Measurements from ENCODE around the gene EPB41. TPM values are rescaled to one million over a fixed set of nuclear protein-coding genes. Genes with fewer than 3 reads are reported as not detected.

The EPB41 gene
- total RNA-seq, 1 experiment from 2014 or later: 41.7 TPM

DNA sequence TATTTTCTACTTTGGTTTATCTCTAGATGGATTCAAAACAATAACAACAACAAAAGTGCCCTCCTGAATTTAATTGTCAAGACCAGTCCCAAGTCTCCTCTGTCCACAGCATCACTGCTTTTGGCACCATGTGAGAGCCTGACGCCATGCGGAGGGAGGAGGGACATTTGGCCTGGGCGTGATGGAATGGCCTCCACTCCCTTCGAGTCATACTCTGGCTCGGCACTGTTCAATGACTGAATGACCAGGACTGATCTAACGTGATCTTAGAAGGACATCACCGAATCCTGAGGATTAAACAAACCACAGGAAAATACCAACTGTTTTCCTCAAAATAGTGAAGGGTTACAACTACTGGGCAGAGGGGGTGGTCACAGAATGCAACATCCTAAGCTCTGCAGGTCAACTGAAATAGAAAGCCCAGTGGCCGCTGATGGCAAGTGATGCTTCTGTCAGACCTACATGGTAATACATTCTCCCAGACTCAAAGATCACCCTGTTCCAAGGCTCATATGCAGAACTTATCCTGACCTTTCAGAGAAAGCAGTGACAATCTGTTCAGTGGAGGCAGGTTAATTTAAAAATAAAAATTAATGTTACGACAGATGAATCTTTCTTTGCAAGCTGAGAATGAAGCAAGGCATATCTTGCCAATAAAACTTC lies 248.2 kb downstream of the EPB41 start (continued):
- no peak for TF ChIP-seq RAD21 (IDR thresholded peaks at IDR 0.05; ENCODE audit: low read depth)
- no peak for TF ChIP-seq TCF7L2 (IDR thresholded peaks at IDR 0.05; ENCODE audit: borderline replicate concordance, extremely low read depth, insufficient read depth, insufficient read length)
- no peak for TF ChIP-seq ZNF274 (IDR thresholded peaks at IDR 0.05; ENCODE audit: low read depth, low read length)
- TF ChIP-seq CBX3 (IDR thresholded peaks at IDR 0.05; ENCODE audit: low read depth): no peak
- TF ChIP-seq, protein P1, sequence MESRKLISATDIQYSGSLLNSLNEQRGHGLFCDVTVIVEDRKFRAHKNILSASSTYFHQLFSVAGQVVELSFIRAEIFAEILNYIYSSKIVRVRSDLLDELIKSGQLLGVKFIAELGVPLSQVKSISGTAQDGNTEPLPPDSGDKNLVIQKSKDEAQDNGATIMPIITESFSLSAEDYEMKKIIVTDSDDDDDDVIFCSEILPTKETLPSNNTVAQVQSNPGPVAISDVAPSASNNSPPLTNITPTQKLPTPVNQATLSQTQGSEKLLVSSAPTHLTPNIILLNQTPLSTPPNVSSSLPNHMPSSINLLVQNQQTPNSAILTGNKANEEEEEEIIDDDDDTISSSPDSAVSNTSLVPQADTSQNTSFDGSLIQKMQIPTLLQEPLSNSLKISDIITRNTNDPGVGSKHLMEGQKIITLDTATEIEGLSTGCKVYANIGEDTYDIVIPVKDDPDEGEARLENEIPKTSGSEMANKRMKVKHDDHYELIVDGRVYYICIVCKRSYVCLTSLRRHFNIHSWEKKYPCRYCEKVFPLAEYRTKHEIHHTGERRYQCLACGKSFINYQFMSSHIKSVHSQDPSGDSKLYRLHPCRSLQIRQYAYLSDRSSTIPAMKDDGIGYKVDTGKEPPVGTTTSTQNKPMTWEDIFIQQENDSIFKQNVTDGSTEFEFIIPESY (IDR thresholded peaks at IDR 0.05; ENCODE audit: extremely low read depth, insufficient replicate concordance, low read length): no peak
- no peak for TF ChIP-seq SRF (IDR thresholded peaks at IDR 0.05; ENCODE audit: low read depth)
- TF ChIP-seq ATF3 (IDR thresholded peaks at IDR 0.05): no peak
- TF ChIP-seq EZH2 (IDR thresholded peaks at IDR 0.05): no peak
- no peak for TF ChIP-seq POLR2AphosphoS5 (IDR thresholded peaks at IDR 0.05; ENCODE audit: low read depth, low read length)
- no peak for TF ChIP-seq SIN3A (IDR thresholded peaks at IDR 0.05; ENCODE audit: low read depth)

GRCh38 chr1:29164588-29164987 lies 250.2 kb downstream of the EPB41 start:
- peaks cover 48% of the 10 kb centered on the region for H4K20me1 ChIP-seq (ENCODE audit: insufficient read depth)
- H3K79me2 ChIP-seq (ENCODE audit: insufficient read depth, low read length): peaks cover 100% of the 10 kb centered on the region
- BruUV-seq (replicated peaks): no TSS peak
- no peak overlapping the region for H3K4me3 ChIP-seq (replicated peaks in 1 of 2; ENCODE audit: low read depth in 1 of 2, low read length in 2 of 2)
- CTCF ChIA-PET: no interaction called here
- no peaks in the 10 kb centered on the region for H3K9me3 ChIP-seq (ENCODE audit: control insufficient read depth in 1 of 2, insufficient read depth in 1 of 2, low read depth in 1 of 2, low read length in 2 of 2)
- no peak for TF ChIP-seq RAD21 (IDR thresholded peaks at IDR 0.05; ENCODE audit: low read depth)
- TF ChIP-seq, protein P2, sequence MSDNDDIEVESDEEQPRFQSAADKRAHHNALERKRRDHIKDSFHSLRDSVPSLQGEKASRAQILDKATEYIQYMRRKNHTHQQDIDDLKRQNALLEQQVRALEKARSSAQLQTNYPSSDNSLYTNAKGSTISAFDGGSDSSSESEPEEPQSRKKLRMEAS (IDR thresholded peaks at IDR 0.05): no peak
- no peak for TF ChIP-seq JUND (IDR thresholded peaks at IDR 0.05)
- TF ChIP-seq EZH2phosphoT487 (IDR thresholded peaks at IDR 0.05; ENCODE audit: borderline replicate concordance): no peak
- no peak for TF ChIP-seq SP1 (IDR thresholded peaks at IDR 0.05; ENCODE audit: low read depth)
- no peak for TF ChIP-seq YY1 (IDR thresholded peaks at IDR 0.05; ENCODE audit: extremely low read depth, insufficient replicate concordance, low read depth, low read length)
- TF ChIP-seq ZFX (IDR thresholded peaks at IDR 0.05): no peak
- no peak for TF ChIP-seq CTCF (IDR thresholded peaks at IDR 0.05 in 2 of 3, conservative IDR thresholded peaks at IDR 0.05 in 1 of 3; ENCODE audit: borderline replicate concordance in 1 of 3, insufficient read depth in 1 of 3, low read depth in 2 of 3, low read length in 2 of 3)
- no peak for TF ChIP-seq EZH2 (IDR thresholded peaks at IDR 0.05)
- TF ChIP-seq FOSL1 (IDR thresholded peaks at IDR 0.05; ENCODE audit: low read depth): no peak
- TF ChIP-seq TCF7L2 (IDR thresholded peaks at IDR 0.05; ENCODE audit: borderline replicate concordance, extremely low read depth, insufficient read depth, insufficient read length): no peak
- no peak for TF ChIP-seq CBX3 (IDR thresholded peaks at IDR 0.05; ENCODE audit: low read depth)
- TF ChIP-seq, protein P1 (IDR thresholded peaks at IDR 0.05; ENCODE audit: extremely low read depth, insufficient replicate concordance, low read length): no peak
- no peak for TF ChIP-seq ZNF274 (IDR thresholded peaks at IDR 0.05; ENCODE audit: low read depth, low read length)
- TF ChIP-seq EGR1 (IDR thresholded peaks at IDR 0.05; ENCODE audit: low read depth): no peak
- no peak overlapping the region for H2AFZ ChIP-seq (ENCODE audit: low read depth, low read length, poor library complexity, severe bottlenecking)
- no peaks in the 10 kb centered on the region for H3K9me2 ChIP-seq (ENCODE audit: insufficient read depth)
- POLR2A ChIA-PET: no interaction called here
- RAD21 ChIA-PET (ENCODE audit: low non-redundant PET in 1 of 2, low total read pairs in 2 of 2, uncharacterized antibody in 2 of 2, unreplicated experiment in 2 of 2): no interaction called here
- H3K36me3 ChIP-seq (ENCODE audit: control insufficient read depth in 1 of 2, insufficient read depth in 2 of 2, low read length in 2 of 2): peaks cover 18 to 39% of the 10 kb centered on the region in 2 experiments
- H3K9ac ChIP-seq (ENCODE audit: low read length): no peak overlapping the region
- no peaks in the 10 kb centered on the region for H3K4me1 ChIP-seq (ENCODE audit: control insufficient read depth in 1 of 2, insufficient read depth in 2 of 2, low read length in 2 of 2)
- ATAC-seq: no peak
- no peaks in the 10 kb centered on the region for H3K27me3 ChIP-seq (ENCODE audit: insufficient read depth, low read length)
- intact Hi-C loops (cut with micrococcal nuclease): no loop called here
- DNase-seq (ENCODE audit: low read depth, low spot score): no peak
- H3K27ac ChIP-seq (ENCODE audit: low read depth, low read length): no peak overlapping the region
- no peak overlapping the region for H3K4me2 ChIP-seq (ENCODE audit: low read length)
